SJSA1 (cell line): ENCODE data around the gene DNAJC1. TPM values are rescaled to one million over a fixed set of nuclear protein-coding genes. Genes with fewer than 3 reads are reported as not detected.
A peak's percentile ranks its signal among the peaks of the same experiment; 100 is the strongest.

Experiments used
- DNase-seq, 2 experiments: peaks; one replicate each; pipeline ENCODE4 v3.0.0-alpha.2; 2015 to 2020; ENCODE audit warnings: low spot score in 2 of 2, low read depth in 1 of 2
- H3K27ac ChIP-seq: fragments of 250-450 bp; sonication (Bioruptor Pico); 2 replicates; pipeline ENCODE4 v1.5.1; 2020; ENCODE audit warnings: mild to moderate bottlenecking, moderate library complexity
- H3K27me3 ChIP-seq: fragments of 250-450 bp; sonication (Bioruptor Pico); replicated peaks from 2 replicates; pipeline ENCODE4 v1.5.1; 2020; ENCODE audit warnings: mild to moderate bottlenecking, moderate library complexity
- H3K36me3 ChIP-seq: fragments of 250-450 bp; sonication (Bioruptor Pico); 2 replicates; pipeline ENCODE4 v1.5.1; 2020; ENCODE audit warnings: mild to moderate bottlenecking
- H3K4me1 ChIP-seq: fragments of 250-450 bp; sonication (Bioruptor Pico); replicated peaks from 2 replicates; pipeline ENCODE4 v1.6.1; 2021; ENCODE audit warnings: mild to moderate bottlenecking
- H3K4me3 ChIP-seq: fragments of 250-450 bp; sonication (Bioruptor Pico); 2 replicates; pipeline ENCODE4 v1.5.1; 2020; ENCODE audit warnings: mild to moderate bottlenecking
- H3K9me3 ChIP-seq: fragments of 250-450 bp; sonication (Bioruptor Pico); replicated peaks from 2 replicates; pipeline ENCODE4 v1.5.1; 2020; ENCODE audit warnings: mild to moderate bottlenecking
- total RNA-seq: library from RNA; depleted of rRNA; stranded (reverse); fragments of >200 nt; shearing (Covaris generic); gene quantifications from 2 replicates; pipeline ENCODE4 v1.2.3, GENCODE V29; 2014

The DNAJC1 gene
- total RNA-seq, 1 experiment from 2014 or later: 78.3 TPM

GRCh38 chr10:21737106-21737505 is 266.4 kb downstream of the DNAJC1 start:
- Histone ChIP-seq H3K36me3 (peaks cover 75% of the 10 kb centered on the region), H3K27me3 (no peaks in the 10 kb centered on the region), H3K27ac (no peak overlapping the region), H3K4me3 (no peak overlapping the region), H3K4me1 (no peaks in the 10 kb centered on the region), H3K9me3 (no peaks in the 10 kb centered on the region; the same call in 1 of the 2 replicates)
- DNase-seq: no peak

GRCh38 chr10:21733710-21734109 is 269.8 kb downstream of the DNAJC1 start:
- H3K4me1 ChIP-seq: no peaks in the 10 kb centered on the region
- H3K9me3 ChIP-seq: no peaks in the 10 kb centered on the region; the same call in 1 of the 2 replicates
- H3K27ac ChIP-seq: no peak overlapping the region
- no peak overlapping the region for H3K4me3 ChIP-seq
- no peaks in the 10 kb centered on the region for H3K27me3 ChIP-seq
- no peak for DNase-seq
- peaks cover 47% of the 10 kb centered on the region for H3K36me3 ChIP-seq

GRCh38 chr10:21732067-21732772 is 271.3 kb downstream of the DNAJC1 start:
- Histone ChIP-seq H3K27ac (no peak overlapping the region), H3K9me3 (no peaks in the 10 kb centered on the region; the same call in 1 of the 2 replicates), H3K4me1 (peaks cover 2% of the 10 kb centered on the region; the same call in 1 of the 2 replicates), H3K36me3 (peaks cover 46% of the 10 kb centered on the region), H3K27me3 (no peaks in the 10 kb centered on the region), H3K4me3 (no peak overlapping the region)
- peak; percentile 57 to 71 for DNase-seq

GRCh38 chr10:21728618-21729017 is 274.9 kb downstream of the DNAJC1 start:
- Histone ChIP-seq H3K4me3 (no peak overlapping the region), H3K9me3 (no peaks in the 10 kb centered on the region), H3K4me1 (peaks cover 23% of the 10 kb centered on the region), H3K27me3 (no peaks in the 10 kb centered on the region), H3K27ac (no peak overlapping the region), H3K36me3 (peaks cover 19% of the 10 kb centered on the region)
- no peak for DNase-seq

GRCh38 chr10:21727452-21728168 is 275.9 kb downstream of the DNAJC1 start:
- DNase-seq: no peak
- H3K27me3 ChIP-seq: no peaks in the 10 kb centered on the region
- H3K4me3 ChIP-seq: no peak overlapping the region
- peaks cover 26% of the 10 kb centered on the region for H3K4me1 ChIP-seq
- peaks cover 13% of the 10 kb centered on the region for H3K36me3 ChIP-seq
- no peaks in the 10 kb centered on the region for H3K9me3 ChIP-seq
- no peak overlapping the region for H3K27ac ChIP-seq

GRCh38 chr10:21726601-21727225 is 276.8 kb downstream of the DNAJC1 start:
- DNase-seq: no peak
- Histone ChIP-seq H3K4me3 (no peak overlapping the region), H3K4me1 (peaks cover 26% of the 10 kb centered on the region), H3K27me3 (no peaks in the 10 kb centered on the region), H3K36me3 (peaks cover 16% of the 10 kb centered on the region), H3K9me3 (no peaks in the 10 kb centered on the region), H3K27ac (no peak overlapping the region)

DNA sequence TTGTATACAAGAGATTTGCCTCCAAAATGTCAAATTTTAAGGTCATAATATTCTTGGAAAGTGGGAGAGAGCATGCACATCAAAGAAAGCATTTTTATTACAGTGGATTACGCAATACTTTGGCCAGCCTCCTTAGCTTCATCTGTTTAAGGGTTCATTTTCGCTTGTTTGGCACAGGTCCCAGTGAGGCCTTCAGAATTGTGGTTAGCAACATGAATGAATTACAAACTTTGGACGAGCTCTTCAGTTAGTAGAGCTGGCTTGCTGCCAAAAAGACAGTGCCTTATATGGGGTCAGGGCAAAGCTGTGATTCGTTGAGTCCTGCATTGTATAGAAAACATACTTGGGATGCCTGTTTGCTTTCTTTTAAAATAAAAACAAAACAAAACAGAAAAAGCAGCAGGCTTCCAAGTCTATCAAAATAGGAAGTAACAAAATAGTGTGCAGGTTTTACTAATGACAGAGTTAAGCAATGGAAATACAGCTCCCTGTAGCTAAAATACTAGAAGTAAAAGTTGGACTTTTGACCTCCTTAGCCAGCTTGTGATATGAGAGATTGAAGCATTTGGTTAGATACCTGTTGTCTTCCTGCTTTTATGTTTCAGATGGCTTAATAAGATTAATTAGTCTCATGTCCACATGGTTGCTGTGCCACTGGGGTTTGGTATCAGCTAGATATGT is 278.7 kb downstream of the DNAJC1 start:
- Histone ChIP-seq H3K36me3 (peaks cover 10% of the 10 kb centered on the region; the same call in 1 of the 2 replicates), H3K9me3 (no peaks in the 10 kb centered on the region), H3K27ac (peak overlapping the region; percentile 69), H3K4me1 (peaks cover 45% of the 10 kb centered on the region), H3K27me3 (no peaks in the 10 kb centered on the region), H3K4me3 (no peak overlapping the region)
- DNase-seq: peak; percentile 96 to 98

- Histone ChIP-seq H3K9me3 (no peaks in the 10 kb centered on the region), H3K4me1 (peaks cover 47% of the 10 kb centered on the region), H3K36me3 (peaks cover 10% of the 10 kb centered on the region; the same call in 1 of the 2 replicates), H3K27me3 (no peaks in the 10 kb centered on the region), H3K4me3 (no peak overlapping the region), H3K27ac (peak overlapping the region; percentile 69)
- no peak for DNase-seq
These were observed 279.4 kb downstream of the DNAJC1 start for GRCh38 chr10:21724020-21724589.

- H3K9me3 ChIP-seq: no peaks in the 10 kb centered on the region
- H3K4me1 ChIP-seq: peaks cover 45% of the 10 kb centered on the region
- H3K27me3 ChIP-seq: no peaks in the 10 kb centered on the region
- H3K27ac ChIP-seq: peak overlapping the region; percentile 81
- H3K36me3 ChIP-seq: peaks cover 6% of the 10 kb centered on the region; the same call in 1 of the 2 replicates
- no peak overlapping the region for H3K4me3 ChIP-seq
- no peak for DNase-seq
These were observed 281.3 kb downstream of the DNAJC1 start for GRCh38 chr10:21722209-21722608.

- peak in 1 of 2 experiments; percentile 52 for DNase-seq
These were observed 282.4 kb downstream of the DNAJC1 start for GRCh38 chr10:21721000-21721665.

DNA sequence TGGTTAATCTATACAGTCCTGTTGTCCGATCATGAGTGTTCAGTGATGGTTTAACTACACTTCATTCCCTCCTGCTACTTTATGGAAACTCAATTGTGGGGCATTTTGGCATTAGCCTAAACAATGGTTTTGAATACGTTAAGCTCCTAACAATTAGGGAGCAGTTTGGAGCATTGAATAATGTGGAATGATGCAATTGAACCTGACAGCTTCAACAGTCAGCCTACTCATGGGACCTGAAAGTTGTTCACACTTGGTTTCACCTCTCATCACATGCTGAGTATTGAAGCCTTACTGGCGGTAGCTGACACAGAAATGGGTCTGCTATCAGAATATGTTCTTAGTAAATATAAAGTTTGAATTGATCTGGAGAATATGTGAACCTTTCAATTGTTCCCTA is 283.4 kb downstream of the DNAJC1 start:
- Histone ChIP-seq H3K4me1 (peaks cover 45% of the 10 kb centered on the region), H3K27ac (no peak overlapping the region), H3K4me3 (no peak overlapping the region), H3K36me3 (peaks cover 14% of the 10 kb centered on the region), H3K27me3 (no peaks in the 10 kb centered on the region), H3K9me3 (no peaks in the 10 kb centered on the region)
- DNase-seq: no peak

More at GRCh38 chr10:21721000-21721665, 282.4 kb downstream of the DNAJC1 start:
- Histone ChIP-seq H3K27ac (peak overlapping the region; percentile 81), H3K36me3 (peaks cover 4% of the 10 kb centered on the region), H3K4me1 (peaks cover 39% of the 10 kb centered on the region), H3K4me3 (no peak overlapping the region), H3K9me3 (no peaks in the 10 kb centered on the region), H3K27me3 (no peaks in the 10 kb centered on the region)

DNA sequence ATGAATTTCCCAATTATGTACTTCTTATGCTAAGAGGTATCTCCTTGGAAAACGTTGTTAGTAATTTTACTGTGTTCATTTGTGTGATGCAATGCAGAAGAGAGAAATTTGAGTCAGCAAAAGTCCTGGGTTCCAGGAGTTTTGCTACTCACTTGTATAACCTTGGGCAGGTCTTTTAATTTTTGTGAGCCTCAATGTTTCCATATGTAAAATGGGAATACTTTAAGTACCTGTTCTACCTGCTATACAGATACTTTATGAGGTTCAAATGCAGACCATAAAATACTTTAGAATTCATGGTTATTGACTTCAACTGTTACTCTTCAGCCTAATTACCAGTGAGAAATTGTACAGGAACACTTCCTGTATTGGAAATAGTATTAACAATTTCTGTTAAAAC is 284.0 kb downstream of the DNAJC1 start:
- no peak overlapping the region for H3K4me3 ChIP-seq
- no peaks in the 10 kb centered on the region for H3K9me3 ChIP-seq
- H3K27me3 ChIP-seq: no peaks in the 10 kb centered on the region
- no peak for DNase-seq
- H3K4me1 ChIP-seq: peaks cover 43% of the 10 kb centered on the region
- peaks cover 17% of the 10 kb centered on the region for H3K36me3 ChIP-seq
- no peak overlapping the region for H3K27ac ChIP-seq
